Mesendoderm (in vitro differentiated cells): ENCODE results near the gene FETUB.

Experiments used
- DNase-seq: peaks from one replicate; pipeline ENCODE4 v3.0.0; 2013
- H2AK5ac ChIP-seq: 2 replicates; pipeline ENCODE4 v1.6.1; 2013; ENCODE audit warnings: low read length, inconsistent platforms
- H2BK120ac ChIP-seq: 2 replicates; pipeline ENCODE4 v1.6.1; 2013; ENCODE audit warnings: low read depth, mild to moderate bottlenecking, low read length, moderate library complexity, mixed read lengths
- H2BK15ac ChIP-seq: replicated peaks from 2 replicates; pipeline ENCODE4 v1.6.1; 2013; ENCODE audit warnings: low read depth, mild to moderate bottlenecking, moderate library complexity
- H2BK5ac ChIP-seq: 2 replicates; pipeline ENCODE4 v1.6.1; 2013; ENCODE audit warnings: low read length, inconsistent platforms
- H3K18ac ChIP-seq: 2 replicates; pipeline ENCODE4 v1.6.1; 2013; ENCODE audit warnings: mild to moderate bottlenecking, low read length, mixed read lengths
- H3K23ac ChIP-seq: one replicate; pipeline ENCODE4 v1.6.1; 2013; ENCODE audit warnings: low read length
- H3K27ac ChIP-seq: 2 replicates; pipeline ENCODE4 v1.5.1; 2013; ENCODE audit warnings: low read depth, mild to moderate bottlenecking, inconsistent platforms, low read length, moderate library complexity
- H3K27me3 ChIP-seq: 2 replicates; pipeline ENCODE4 v1.6.1; 2013; ENCODE audit warnings: low read length, control low read depth, mild to moderate bottlenecking, inconsistent platforms; ENCODE audit not compliant: insufficient read depth, poor library complexity
- H3K36me3 ChIP-seq: 2 replicates; pipeline ENCODE4 v1.6.1; 2013; ENCODE audit warnings: low read length, inconsistent platforms; ENCODE audit not compliant: control insufficient read depth, insufficient read depth
- H3K4ac ChIP-seq: one replicate; pipeline ENCODE4 v1.6.1; 2013; ENCODE audit warnings: low read depth, mild to moderate bottlenecking, low read length, moderate library complexity
- H3K4me1 ChIP-seq: 2 replicates; pipeline ENCODE4 v1.6.1; 2013; ENCODE audit warnings: low read depth, low read length, inconsistent platforms; ENCODE audit not compliant: control insufficient read depth
- H3K4me2 ChIP-seq: 2 replicates; pipeline ENCODE4 v1.6.1; 2013; ENCODE audit warnings: low read length
- H3K4me3 ChIP-seq: 2 replicates; pipeline ENCODE4 v1.5.1; 2013; ENCODE audit warnings: mild to moderate bottlenecking, low read length
- H3K56ac ChIP-seq: one replicate; pipeline ENCODE4 v1.6.1; 2013; ENCODE audit warnings: low read length
- H3K79me1 ChIP-seq: 2 replicates; pipeline ENCODE4 v1.6.1; 2013; ENCODE audit warnings: low read length, inconsistent platforms
- H3K79me2 ChIP-seq: 2 replicates; pipeline ENCODE4 v1.6.1; 2013; ENCODE audit warnings: mild to moderate bottlenecking, low read length; ENCODE audit not compliant: control insufficient read depth, insufficient read depth
- H3K9ac ChIP-seq: 2 replicates; pipeline ENCODE4 v1.6.1; 2013; ENCODE audit warnings: low read length, inconsistent platforms
- H4K5ac ChIP-seq: one replicate; pipeline ENCODE4 v1.6.1; 2013; ENCODE audit warnings: low read length
- H4K8ac ChIP-seq: one replicate; pipeline ENCODE4 v1.6.1; 2013; ENCODE audit warnings: low read depth, mild to moderate bottlenecking, control low read depth, low read length, moderate library complexity
- WGBS: extraction: QIAGEN DNeasy Blood & Tissue Kit; methylation state at CpG from one replicate; pipeline ENCODE4 v1.1.7; 2013; ENCODE audit warnings: low lambda C conversion rate, missing lambda C conversion rate; ENCODE audit not compliant: insufficient coverage; ENCODE audit errors: extremely low coverage; 5-methylcytosine and 5-hydroxymethylcytosine counted together

FETUB gene

DNA sequence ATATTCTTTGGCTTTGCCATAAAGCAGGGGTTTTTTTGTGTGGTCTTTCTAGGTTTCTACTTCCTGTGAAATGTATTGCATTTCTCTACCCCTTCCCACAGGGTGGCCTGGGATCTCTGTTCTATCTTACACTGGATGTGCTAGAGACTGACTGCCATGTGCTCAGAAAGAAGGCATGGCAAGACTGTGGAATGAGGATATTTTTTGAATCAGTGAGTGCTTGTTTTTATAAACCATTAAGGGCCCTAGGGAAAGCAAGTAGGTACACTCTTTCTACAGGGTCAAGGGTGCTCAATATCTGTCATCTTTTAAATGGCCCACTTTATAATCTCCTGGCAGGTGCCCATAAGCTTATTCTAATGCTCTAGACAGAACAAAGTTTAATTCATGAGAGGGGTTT is 730 bp downstream of the FETUB start:
- Histone ChIP-seq H3K9ac (no peak overlapping the region), H3K27ac (no peak overlapping the region), H3K4ac (no peak overlapping the region), H3K79me1 (no peaks in the 10 kb centered on the region), H3K56ac (no peak overlapping the region), H3K18ac (no peak overlapping the region), H3K27me3 (no peaks in the 10 kb centered on the region), H3K4me3 (no peak overlapping the region), H2BK15ac (no peak overlapping the region), H2AK5ac (no peak overlapping the region), H4K8ac (no peak overlapping the region), H2BK5ac (no peak overlapping the region), H3K79me2 (no peaks in the 10 kb centered on the region), H3K4me2 (no peak overlapping the region), H4K5ac (no peak overlapping the region), H3K36me3 (no peaks in the 10 kb centered on the region), H3K23ac (no peak overlapping the region), H3K4me1 (peaks cover 2% of the 10 kb centered on the region), H2BK120ac (no peak overlapping the region)
- no peak for DNase-seq

DNA sequence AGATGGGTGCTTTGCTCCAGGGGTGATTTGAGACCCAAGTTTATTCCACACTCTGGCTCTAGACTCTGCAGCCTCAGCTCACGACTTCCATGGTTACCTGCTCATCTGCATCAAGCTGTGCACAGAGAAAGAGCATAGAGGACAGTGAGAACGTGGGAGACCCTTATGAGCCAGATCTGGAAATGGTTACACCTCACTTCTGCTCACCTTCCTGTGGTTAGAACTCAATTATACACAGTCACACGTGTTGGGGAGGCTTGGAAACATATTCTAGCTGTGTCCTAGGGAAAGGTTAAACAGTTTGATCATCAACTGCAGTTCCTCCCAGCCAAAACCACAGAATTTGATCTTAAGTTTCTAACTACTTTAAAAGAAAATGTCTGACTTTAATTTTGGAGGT is 1.8 kb downstream of the FETUB start:
- H4K5ac ChIP-seq, result no peak overlapping the region
- H3K79me1 ChIP-seq, result no peaks in the 10 kb centered on the region
- no peak for DNase-seq
- H3K27me3 ChIP-seq, result no peaks in the 10 kb centered on the region
- no peak overlapping the region for H3K4me2 ChIP-seq
- H3K4me3 ChIP-seq, result no peak overlapping the region
- H2BK5ac ChIP-seq, result no peak overlapping the region
- no peak overlapping the region for H3K27ac ChIP-seq
- H3K56ac ChIP-seq, result no peak overlapping the region
- H2AK5ac ChIP-seq, result no peak overlapping the region
- no peak overlapping the region for H3K18ac ChIP-seq
- H3K4me1 ChIP-seq, result peaks cover 2% of the 10 kb centered on the region
- H2BK15ac ChIP-seq, result no peak overlapping the region
- no peak overlapping the region for H4K8ac ChIP-seq
- H3K4ac ChIP-seq, result no peak overlapping the region
- no peak overlapping the region for H3K9ac ChIP-seq
- no peaks in the 10 kb centered on the region for H3K36me3 ChIP-seq
- H3K23ac ChIP-seq, result no peak overlapping the region
- WGBS, result no CpG with 5 or more reads among the region's 3 CpGs
- no peak overlapping the region for H2BK120ac ChIP-seq
- H3K79me2 ChIP-seq, result no peaks in the 10 kb centered on the region

DNA sequence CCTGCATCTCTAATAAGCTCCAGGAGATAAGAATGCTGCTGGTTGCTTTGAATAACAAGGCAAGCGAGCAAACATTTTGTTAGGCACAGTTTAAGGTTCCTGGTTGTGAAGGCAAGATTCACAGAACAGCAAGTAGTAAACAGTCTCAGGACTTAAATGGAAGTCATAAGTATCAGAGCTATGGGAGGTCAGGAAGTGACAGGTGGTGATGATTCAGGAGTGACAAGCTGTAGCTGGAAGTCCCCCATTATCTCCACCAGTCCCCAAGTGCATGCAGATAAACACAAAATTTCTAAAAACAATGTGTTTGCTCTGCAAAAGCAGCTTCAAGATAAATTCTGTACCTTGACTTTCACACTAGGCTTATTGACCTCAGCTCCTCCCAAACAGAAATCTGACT is 3.3 kb downstream of the FETUB start:
- Histone ChIP-seq H2BK15ac (no peak overlapping the region), H3K36me3 (no peaks in the 10 kb centered on the region), H3K4me3 (no peak overlapping the region), H3K4ac (no peak overlapping the region), H4K8ac (no peak overlapping the region), H3K9ac (no peak overlapping the region), H3K18ac (no peak overlapping the region), H3K79me2 (no peaks in the 10 kb centered on the region), H2BK120ac (no peak overlapping the region), H3K79me1 (no peaks in the 10 kb centered on the region), H3K4me2 (no peak overlapping the region), H2BK5ac (no peak overlapping the region), H3K56ac (no peak overlapping the region), H4K5ac (no peak overlapping the region), H3K27me3 (no peaks in the 10 kb centered on the region), H3K23ac (no peak overlapping the region), H3K27ac (no peak overlapping the region), H3K4me1 (peaks cover 2% of the 10 kb centered on the region), H2AK5ac (no peak overlapping the region)
- WGBS, result no CpG with 5 or more reads among the region's 1 CpG
- DNase-seq, result no peak

DNA sequence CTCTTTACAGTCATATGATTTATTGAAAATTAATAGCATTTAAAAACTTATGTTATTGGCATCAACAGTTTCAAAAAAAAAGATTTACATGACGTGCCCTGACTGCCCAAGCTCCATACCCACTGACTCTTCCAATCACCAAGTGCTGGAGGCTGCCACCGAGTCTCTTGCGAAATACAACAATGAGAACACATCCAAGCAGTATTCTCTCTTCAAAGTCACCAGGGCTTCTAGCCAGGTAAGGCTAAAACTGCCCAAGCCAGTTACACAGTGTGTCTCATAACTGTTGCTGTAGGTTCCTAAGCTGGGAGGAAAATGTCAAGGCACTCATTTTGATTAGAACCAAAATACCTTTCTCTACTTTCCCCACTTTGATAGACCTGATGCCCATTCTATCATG is 4.5 kb downstream of the FETUB start:
- Histone ChIP-seq H3K4me2 (no peak overlapping the region), H3K18ac (no peak overlapping the region), H3K36me3 (no peaks in the 10 kb centered on the region), H2BK15ac (no peak overlapping the region), H3K27me3 (no peaks in the 10 kb centered on the region), H3K4ac (no peak overlapping the region), H4K5ac (no peak overlapping the region), H3K9ac (no peak overlapping the region), H3K79me2 (no peaks in the 10 kb centered on the region), H4K8ac (no peak overlapping the region), H2AK5ac (no peak overlapping the region), H2BK120ac (no peak overlapping the region), H3K79me1 (no peaks in the 10 kb centered on the region), H3K4me1 (peaks cover 2% of the 10 kb centered on the region), H3K56ac (no peak overlapping the region), H3K23ac (no peak overlapping the region), H3K4me3 (no peak overlapping the region), H2BK5ac (no peak overlapping the region), H3K27ac (no peak overlapping the region)
- WGBS, result no CpG with 5 or more reads among the region's 3 CpGs
- no peak for DNase-seq

DNA sequence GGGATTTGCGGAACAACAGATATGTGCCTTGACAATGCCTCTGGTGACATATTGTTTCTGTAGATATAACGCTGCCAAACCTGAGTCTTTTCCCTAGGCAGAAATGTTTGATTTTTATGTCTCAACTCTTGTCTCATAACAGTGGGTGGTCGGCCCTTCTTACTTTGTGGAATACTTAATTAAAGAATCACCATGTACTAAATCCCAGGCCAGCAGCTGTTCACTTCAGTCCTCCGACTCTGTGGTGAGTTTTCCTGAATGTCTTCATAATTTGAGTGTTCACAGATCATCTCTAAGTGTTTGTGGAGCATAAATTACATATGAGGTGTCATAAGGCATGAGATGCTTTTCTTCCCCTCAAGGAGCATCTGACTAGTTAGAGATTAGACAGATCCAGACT is 5.9 kb downstream of the FETUB start:
- Histone ChIP-seq H4K5ac (no peak overlapping the region), H3K27ac (no peak overlapping the region), H3K56ac (no peak overlapping the region), H3K4ac (no peak overlapping the region), H2BK15ac (no peak overlapping the region), H3K9ac (no peak overlapping the region), H3K18ac (peak overlapping the region; percentile 39), H2AK5ac (no peak overlapping the region), H3K4me1 (peaks cover 2% of the 10 kb centered on the region), H3K4me3 (no peak overlapping the region), H2BK120ac (no peak overlapping the region), H3K23ac (no peak overlapping the region), H3K27me3 (no peaks in the 10 kb centered on the region), H3K79me1 (no peaks in the 10 kb centered on the region), H3K36me3 (no peaks in the 10 kb centered on the region), H3K4me2 (no peak overlapping the region), H3K79me2 (no peaks in the 10 kb centered on the region), H2BK5ac (no peak overlapping the region), H4K8ac (no peak overlapping the region)
- no peak for DNase-seq
- WGBS, result no CpG with 5 or more reads among the region's 4 CpGs

DNA sequence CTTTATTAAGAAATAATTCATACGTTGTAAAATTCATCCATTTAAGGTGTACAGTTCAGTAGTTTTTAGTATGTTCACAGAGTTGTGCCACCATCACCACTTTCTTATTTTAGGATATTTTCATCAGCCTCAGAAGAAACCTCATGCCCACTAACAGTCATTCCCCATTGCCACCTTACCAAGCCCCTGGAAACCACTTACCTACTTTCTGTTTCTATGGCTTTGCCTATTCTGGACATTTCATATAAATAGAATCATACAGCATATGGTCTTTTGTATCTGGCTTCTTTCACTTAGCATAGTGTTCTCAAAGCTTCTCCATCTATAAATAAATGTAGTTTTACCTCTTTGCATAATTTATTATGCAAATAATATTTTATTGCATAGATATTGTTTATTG is 6.6 kb downstream of the FETUB start:
- Histone ChIP-seq H2BK120ac (no peak overlapping the region), H3K18ac (no peak overlapping the region), H4K8ac (no peak overlapping the region), H3K27me3 (no peaks in the 10 kb centered on the region), H4K5ac (no peak overlapping the region), H3K4me3 (no peak overlapping the region), H3K27ac (no peak overlapping the region), H3K4me2 (no peak overlapping the region), H2BK15ac (no peak overlapping the region), H3K4ac (no peak overlapping the region), H3K4me1 (peaks cover 2% of the 10 kb centered on the region), H3K36me3 (no peaks in the 10 kb centered on the region), H3K79me1 (no peaks in the 10 kb centered on the region), H2AK5ac (no peak overlapping the region), H3K79me2 (no peaks in the 10 kb centered on the region), H2BK5ac (no peak overlapping the region), H3K56ac (no peak overlapping the region), H3K23ac (no peak overlapping the region), H3K9ac (no peak overlapping the region)
- DNase-seq, result no peak
- no CpG with 5 or more reads among the region's 1 CpG for WGBS
